Measurements from ENCODE around the gene SLC13A5.
"Not testable (repeated sequence)": the region's sequence is repeated elsewhere in the genome, so short reads cannot be mapped to it uniquely, and the experiment has no call there.

SLC13A5 gene

GRCh38 chr17:6658411-6658810, 54.8 kb downstream of the SLC13A5 start:
- not testable (repeated sequence) for DNase-seq

GRCh38 chr17:6657633-6658287, 55.4 kb downstream of the SLC13A5 start:
- no peak for DNase-seq

- not testable (repeated sequence) for DNase-seq
Measured at GRCh38 chr17:6656797-6657632, 56.2 kb downstream of the SLC13A5 start.

GRCh38 chr17:6655732-6656361, 57.3 kb downstream of the SLC13A5 start:
- DNase-seq = not testable (repeated sequence)

GRCh38 chr17:6654841-6655731, 58.1 kb downstream of the SLC13A5 start:
- DNase-seq = no peak

- DNase-seq = no peak
Measured at GRCh38 chr17:6651919-6652452, 61.2 kb downstream of the SLC13A5 start.

GRCh38 chr17:6651354-6651918, 61.7 kb downstream of the SLC13A5 start, which contains the start of the genes C17orf100 and MED31:
Gene C17orf100 (plus strand): TSS chr17:6651762. CDS start chr17:6651914, 152 bp downstream.
Gene MED31 (minus strand): TSS chr17:6651605. CDS start chr17:6651528, 77 bp downstream.
- DNase-seq = peak; percentile 95 to 98

- peak in 1 of 2 donors; percentile 26 for DNase-seq
Measured at GRCh38 chr17:6648181-6648580, 65.0 kb downstream of the SLC13A5 start.

- no peak for DNase-seq
Measured at GRCh38 chr17:6643451-6644125, 69.6 kb downstream of the SLC13A5 start.

GRCh38 chr17:6642592-6642991, 70.6 kb downstream of the SLC13A5 start:
- DNase-seq = no peak

GRCh38 chr17:6641247-6641863, 71.8 kb downstream of the SLC13A5 start:
- DNase-seq = peak; percentile 24 to 31

GRCh38 chr17:6640536-6641246, 72.5 kb downstream of the SLC13A5 start, which contains the start of the genes KIAA0753 and TXNDC17:
Gene KIAA0753 (minus strand): TSS chr17:6640711. CDS start chr17:6635103, 5,608 bp downstream.
Gene TXNDC17 (plus strand): TSS chr17:6641060. CDS start chr17:6641083, 23 bp downstream.
- peak; percentile 90 to 93 for DNase-seq

- DNase-seq = peak in 1 of 2 donors; percentile 34
Measured at GRCh38 chr17:6639586-6640535, 73.3 kb downstream of the SLC13A5 start.

GRCh38 chr17:6639014-6639585, 74.1 kb downstream of the SLC13A5 start:
- no peak for DNase-seq

- no peak for DNase-seq
Measured at GRCh38 chr17:6638046-6638908, 74.9 kb downstream of the SLC13A5 start.

- no peak for DNase-seq
Measured at GRCh38 chr17:6637458-6637840, 75.7 kb downstream of the SLC13A5 start.
